Stimulated activated CD4-positive, alpha-beta T cell treated with anti-CD3 and anti-CD28 coated beads, Interleukin-1b, Interleukin-23, amount 100 ng/mL, for 4 hours (primary cell): ENCODE results near the gene GRAPL.
"Not testable (repeated sequence)": the region's sequence is repeated elsewhere in the genome, so short reads cannot be mapped to it uniquely, and the experiment has no call there.

ENCODE experiments used
- DNase-seq, 2 donors: peaks; one replicate each; pipeline ENCODE4 v3.0.0-alpha.2; 2020; ENCODE audit warnings: low read depth in 2 of 2

GRAPL gene

DNA sequence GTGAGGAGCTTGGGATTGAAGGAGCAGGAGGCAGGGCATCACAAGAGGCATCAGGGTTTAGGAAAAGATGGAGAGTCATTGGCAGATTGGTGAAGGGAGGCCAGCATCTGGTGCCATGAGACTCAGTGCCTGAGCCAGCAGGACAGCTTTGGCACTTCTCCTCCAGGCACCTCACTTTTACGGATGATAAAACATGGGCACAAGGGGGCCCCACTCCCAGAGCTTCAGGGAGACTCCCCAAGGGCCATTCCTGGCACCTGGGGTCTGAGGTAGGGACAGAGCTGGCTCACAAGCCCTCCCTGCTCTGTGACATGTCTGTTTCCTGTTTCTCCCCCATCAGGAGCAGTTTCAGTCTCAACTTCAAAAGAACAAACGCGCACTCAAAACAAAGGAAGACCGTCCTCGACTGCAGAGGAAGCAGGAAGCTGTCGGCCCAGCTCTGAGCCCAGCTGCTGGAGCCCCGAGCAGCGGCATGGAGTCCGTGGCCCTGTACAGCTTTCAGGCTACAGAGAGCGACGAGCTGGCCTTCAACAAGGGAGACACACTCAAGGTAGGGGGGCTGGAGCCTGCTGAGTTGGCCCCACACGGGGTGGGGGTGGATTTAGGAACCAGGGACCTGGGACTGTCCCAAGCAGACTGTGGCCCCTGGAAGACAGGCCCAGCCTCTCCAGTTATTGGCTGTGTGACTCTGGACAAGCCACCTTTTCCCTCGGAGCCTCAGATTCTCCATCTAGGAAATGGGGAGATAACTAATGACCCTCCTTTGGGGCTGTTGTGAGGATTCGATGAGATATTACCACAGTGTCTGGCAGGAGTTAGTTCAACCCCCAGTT lies at the start of gene GRAPL:
Gene GRAPL, plus strand, starts transcription at position 442 of the 833 bp plus-strand sequence. Its CDS starts 31 bp downstream, at position 473.
- not testable (repeated sequence) for DNase-seq

DNA sequence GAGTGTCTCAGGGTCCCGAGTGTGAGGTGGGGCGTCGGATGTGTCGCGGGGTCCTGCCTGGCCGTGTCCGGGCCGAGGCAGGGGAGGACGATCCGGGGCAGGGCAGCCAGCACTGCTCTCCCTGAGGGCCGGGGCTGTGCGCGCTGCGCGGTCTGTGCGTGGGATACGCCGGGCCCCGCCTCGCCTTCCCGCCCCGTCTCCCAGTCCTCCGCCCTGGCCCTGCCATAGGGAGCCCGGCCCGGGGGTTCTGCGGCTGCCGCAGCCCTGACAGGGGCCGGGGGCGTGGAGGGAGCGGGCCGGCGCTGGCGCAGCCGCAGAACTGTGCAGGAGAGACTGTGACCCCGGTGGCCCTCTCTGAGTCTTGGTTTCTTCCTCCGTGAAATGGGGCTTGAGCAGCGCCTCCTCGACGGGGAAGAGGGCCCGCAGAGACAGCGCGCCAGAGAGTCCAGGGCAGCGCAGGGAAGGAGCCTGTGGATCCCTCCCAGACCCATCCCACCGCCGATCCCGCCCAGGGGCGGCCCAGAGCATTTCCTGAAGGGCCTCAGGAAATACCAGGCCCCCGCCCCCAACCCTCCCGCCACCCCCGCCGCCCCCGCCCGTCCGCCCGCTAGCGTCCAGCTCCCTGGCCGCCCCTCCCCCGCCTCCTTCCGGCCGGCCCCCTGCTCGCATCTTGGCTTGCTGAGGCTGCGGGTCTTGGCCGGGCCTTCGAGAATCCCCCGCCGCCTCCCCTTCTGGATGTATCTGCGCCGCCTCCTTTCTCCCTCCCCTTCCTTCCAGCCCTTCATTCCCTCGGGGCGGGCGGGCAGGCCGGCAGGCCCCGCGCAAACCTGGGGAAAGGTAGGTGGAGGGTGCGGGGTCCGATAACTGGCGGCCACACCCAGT lies 38.3 kb upstream of the GRAPL start:
- DNase-seq = not testable (repeated sequence)

DNA sequence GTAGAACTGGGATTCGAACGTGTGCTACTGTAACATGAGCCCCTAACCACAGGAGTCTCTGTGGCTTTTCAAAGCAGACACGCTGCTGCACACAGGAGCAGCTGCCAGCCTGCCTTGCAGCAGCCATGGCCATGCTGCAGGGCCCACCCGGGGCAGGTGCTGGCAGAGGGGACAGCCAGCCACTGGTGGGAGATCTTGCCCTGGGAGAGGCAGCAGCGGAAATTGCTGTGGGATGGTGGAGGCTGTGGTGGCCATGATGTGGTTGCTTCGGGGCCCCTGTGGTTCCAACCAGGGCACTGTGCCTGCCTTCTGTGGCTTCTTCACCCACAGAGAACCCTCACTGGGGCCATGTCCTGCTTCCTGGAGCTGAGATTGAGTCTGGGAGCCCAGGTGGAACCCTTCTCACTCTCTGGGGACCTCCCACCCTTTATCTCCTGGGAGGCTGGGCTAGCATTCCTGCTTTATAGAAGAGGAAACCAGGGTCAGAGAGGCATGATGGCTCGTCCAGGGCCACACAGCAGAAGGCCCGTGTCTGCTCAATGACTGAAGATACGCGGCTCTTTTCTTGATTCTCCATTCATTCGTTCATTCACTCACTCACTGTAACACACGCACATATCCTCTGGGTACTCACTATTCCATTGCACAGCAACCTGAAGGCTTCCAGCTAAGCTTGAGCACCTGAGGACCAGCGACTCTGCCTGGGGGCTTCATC lies 37.2 kb upstream of the GRAPL start:
- DNase-seq = not testable (repeated sequence)

DNA sequence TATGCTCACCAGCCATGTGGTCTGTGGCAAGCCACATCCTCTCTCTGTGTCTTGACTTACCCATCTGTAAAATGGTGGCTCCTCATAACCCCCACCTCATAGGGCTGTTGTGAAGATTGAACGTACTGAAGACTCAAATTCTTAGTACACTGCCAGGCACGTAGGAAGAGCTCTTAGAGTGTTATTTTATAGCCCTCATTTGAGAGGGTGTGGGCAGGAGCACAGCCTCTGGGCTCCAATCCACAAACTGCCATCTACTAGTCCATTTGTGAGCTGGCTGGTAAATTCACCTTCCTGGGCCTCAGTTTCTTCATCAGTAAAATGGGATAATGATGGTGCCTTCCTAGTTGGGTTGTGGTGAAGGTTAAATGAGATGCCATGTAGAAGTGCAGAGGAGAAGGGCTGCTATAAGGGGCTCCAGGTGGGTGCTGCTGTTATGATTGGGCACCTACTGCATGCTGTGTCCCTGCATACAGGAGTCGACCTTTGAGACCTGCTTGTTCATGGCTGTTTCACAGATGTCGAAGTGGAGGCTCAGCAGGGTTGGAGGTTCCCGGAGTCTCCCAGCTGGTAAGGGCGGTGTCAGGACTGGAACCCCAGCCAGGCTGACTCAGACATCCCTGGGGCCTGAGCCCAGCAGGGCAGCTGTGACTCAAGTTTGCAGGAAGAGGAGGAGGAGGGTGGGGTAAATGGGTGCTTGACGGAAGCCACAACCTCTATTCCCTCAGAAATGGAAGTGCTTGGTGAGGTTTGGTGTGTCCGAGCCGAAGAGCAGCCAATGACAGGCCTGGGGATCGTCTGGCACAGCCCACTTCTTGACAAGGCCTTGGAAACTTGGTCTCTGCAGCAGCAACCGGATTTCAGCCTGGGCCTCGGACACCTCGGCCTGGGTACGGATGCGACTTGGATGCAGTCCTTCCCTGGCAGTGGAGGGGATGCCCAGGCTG lies 34.4 kb upstream of the GRAPL start:
- not testable (repeated sequence) for DNase-seq

DNA sequence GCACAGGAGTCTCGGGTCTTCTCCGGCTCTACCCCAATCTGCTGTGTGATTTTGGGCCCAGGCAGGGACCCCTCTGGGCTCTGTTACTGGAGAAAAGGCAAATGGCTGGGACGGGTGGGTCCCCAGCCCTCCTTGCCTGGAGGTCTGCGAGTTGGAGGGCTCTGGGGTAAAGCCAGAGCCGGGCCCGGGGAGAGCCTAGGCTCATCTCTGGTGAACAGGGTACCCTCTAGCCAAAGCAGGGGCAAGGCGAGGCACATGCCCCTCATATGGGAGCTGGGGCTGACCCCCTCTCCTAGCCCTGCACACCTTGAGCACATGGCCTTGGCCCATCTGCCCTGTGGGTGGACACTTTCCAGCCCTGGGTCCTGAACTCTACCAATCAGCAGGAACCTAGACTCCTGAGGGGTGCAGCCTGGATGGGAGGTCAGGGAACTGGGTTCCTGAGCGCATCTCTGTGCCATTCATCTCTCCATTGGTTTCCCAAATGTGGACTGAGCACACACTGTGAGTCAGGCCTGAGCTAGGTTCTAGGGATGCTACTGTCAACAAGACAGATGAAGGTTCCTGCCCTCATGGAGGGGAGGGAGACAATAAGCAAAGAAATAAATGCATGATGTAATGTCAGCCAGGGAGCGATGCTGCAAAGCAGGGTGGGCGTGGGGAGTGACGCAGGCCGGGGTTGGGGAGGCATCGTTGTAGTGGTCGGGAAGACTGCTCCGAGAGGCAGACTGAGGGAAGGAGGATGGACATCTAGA lies 33.5 kb upstream of the GRAPL start:
- not testable (repeated sequence) for DNase-seq

DNA sequence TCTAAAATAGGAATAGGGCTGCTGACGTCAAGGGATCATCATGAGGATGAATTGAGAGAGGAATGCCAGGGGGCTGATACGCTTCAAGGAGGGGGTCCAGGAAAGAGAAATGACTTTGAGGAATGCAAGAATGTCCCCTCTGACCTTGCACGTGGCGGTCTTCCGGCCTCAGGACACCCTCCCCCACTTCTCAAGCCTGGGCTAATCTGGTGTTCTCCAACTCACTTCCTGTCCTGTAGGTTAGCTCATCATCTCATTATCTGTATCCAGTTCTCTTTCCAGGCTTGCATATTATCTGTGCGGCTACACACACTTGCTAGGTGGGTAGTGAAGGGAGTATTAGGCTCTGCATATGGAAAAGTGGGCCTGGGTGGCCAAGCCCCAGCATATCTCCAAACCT lies 18.9 kb upstream of the GRAPL start:
- not testable (repeated sequence) for DNase-seq

DNA sequence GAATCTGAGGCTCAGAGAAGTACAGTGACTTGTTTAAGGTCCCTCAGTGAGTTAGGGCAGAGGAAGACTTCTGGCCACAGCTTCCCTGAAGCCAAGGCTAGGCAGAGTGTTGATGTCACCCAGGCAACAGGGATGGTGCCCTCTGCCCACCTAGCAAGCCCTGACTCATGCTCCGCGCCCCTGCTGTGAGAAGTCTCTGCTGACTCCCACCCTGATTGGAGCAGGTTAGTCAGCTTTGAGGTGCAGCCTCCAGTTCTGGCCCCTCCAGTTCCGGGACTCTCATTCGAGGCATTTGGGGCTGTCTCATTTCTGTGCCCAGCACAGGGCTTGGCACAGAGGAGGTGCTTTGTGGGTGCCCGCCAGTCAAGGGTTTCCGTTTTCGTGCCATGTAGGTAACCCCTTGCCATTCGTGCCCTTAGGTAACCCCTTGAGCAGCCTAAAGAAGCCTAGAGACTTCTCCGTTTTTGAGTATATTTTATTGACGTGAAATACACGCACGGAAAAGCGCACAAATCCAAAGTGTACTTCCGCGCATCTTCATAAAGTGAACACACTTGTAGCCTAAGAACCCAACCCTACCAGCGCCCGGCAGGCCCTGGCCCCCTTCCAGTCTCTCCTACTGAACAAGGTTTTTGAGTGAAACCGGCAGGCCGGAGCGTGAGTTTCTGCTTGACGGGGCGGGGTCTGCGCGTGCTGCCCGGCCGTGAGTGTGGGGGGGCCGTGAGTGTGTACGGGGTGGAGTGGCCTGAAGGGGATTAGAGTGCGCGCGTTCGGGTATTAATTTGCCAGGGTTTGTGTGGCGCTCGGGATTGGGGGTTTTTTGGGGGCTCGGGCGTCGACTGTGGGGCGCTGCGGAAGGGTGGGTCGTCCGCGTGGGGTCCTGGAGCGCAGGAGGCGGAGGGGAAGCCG lies 16.9 kb upstream of the GRAPL start:
- not testable (repeated sequence) for DNase-seq

DNA sequence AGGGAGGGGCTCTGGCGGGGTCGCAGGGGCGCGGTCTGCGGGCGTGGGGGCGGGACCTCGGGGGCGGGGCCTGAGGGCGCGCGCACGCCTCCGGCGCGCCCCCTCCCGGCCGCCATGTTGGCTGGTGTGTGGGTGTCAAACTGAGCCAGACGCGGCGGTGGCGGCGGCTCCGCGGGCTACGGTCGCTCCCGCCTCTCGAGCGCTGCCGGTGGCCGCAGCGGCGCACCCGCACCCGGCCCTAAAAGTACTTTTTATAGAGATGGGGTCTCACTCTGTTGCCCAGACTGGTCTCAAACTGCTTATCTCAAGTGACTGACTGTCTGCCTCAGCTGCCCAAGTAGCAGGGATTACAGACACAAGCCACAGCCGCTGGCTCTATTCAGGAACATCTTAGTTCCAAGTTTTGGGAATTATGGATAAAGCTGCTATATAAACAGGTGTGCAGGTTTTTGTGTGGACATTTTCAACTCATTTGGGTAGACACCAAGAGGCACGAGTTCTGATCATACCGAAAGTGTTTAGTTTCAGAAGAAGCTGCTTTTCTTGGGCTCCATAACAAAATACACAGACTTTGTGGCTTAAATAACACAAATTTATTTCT lies 16.2 kb upstream of the GRAPL start:
- DNase-seq = peak; percentile 20 to 55

DNA sequence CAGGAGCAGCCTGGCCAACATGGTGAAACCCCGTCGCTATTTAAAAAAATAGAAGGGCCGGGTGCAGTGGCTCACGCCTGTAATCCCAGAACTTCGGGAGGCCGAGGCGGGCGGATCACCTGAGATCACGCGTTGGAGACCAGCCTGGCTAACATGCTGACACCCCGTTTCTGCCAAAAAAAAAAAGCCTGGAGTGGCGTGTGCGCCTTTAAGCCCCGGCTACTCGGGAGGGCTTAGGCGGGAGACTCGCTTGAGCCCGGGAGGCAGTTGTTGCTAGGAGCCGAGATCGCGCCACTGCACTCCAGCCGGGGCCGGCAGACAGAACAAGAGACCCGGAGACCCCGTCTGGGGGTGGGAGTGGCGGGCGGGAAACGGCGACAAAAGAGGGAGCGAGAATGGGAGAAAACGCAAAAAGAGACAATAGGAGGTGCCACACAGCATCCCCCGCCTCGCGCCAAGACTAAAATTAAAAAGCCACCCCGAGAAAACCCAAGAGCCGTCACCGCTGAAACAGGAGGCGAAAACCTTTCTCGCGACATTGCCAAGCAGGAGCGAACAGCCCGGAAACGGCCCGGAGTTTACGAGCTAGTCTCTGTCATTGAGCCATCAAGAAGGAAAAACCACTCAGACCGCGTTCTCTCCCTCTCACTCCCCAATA lies 15.5 kb upstream of the GRAPL start:
- peak in 1 of 2 donors; percentile 58 for DNase-seq

DNA sequence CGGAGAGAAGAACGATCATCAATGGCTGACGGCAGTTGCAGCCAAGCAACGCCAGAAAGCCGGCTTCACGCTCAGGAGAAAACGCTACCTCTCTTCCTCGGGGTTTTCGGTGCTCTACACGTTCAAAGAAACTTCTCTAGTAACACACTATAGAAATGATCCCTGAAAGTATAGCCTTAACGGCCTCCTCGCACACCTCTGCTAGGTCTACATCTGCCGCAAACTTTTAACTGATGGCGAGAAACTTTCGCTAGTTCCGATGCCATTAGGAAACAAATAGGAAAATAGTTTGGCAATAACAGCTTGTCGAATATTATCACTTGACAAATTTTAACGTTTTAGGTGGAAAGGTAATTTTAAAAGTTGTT lies 14.9 kb upstream of the GRAPL start:
- not testable (repeated sequence) for DNase-seq

DNA sequence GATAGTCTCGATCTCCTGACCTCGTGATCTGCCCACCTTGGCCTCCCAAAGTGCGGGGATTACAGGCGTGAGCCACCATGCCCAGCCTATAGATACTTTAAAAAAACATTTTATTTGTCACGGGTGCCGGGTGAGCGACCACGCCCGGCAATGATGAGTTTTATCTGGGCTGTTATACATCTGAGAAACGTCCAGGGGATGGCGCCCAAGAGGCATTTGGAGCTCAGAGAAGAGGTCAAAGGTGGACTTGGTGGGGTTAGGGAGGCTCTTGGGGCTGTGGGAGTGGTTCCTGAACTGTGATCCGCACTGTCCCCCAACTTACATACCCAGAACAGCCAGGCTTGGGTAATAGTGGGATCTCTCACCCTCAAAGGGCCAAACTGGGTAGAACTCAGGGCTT lies 8.7 kb upstream of the GRAPL start:
- not testable (repeated sequence) for DNase-seq

DNA sequence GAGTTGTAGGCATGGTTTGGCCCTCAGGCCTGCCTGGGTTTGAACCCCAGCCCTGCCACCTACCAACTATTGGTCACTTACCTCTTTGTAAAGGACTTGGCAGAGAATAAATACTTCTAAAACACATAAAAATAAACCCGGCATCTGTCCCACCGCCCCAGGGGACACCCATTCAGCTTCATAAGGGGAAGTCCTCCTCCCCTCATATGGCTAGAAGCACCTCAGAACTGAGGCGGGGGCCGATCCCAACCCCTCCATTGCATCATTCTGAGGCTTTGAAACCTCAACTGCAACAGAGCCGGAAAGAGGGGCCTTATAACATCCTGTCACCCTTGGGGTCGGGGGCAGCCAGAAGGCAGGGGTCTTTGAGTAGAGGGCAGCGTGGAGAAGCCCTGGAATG lies 2.1 kb upstream of the GRAPL start:
- not testable (repeated sequence) for DNase-seq

DNA sequence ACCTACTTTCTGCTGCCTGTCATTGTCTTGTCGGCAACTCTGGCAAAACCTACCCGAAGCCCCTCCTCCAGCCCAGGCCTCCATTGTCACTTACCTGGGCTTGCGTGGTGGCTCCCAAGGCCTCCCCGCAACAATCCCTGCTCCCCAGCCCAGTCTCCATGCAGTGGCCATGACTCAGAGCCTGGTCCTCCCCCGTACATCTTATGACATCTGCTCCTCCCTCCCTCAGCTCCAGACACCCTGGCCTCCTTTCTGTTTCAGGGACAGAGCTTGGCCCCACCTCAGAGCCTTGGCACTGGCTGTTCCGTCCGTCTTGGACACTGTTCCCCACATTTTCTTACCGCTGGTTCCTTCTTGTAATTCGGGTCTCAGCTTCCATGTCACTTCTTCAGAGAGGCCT lies 2.1 kb downstream of the GRAPL start:
- DNase-seq = not testable (repeated sequence)

DNA sequence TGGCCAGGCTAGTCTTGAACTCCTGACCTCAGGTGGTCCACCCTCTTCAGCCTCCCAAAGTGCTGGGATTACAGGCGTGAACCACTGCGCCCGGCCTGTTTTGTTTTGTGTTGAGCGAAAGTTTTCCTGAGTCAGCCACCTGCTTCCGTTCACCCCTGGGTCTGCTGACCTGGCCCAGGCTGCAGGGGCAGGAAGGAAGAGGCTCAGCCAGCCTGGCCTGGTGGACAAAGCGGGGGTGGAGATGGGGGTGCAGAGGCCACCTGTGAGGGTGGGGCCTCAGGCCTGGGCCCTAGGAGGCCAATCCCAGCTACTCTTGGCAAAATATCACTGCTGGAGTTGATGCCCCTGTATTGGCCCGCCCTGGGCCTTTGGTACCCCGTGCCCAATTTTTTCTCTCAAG lies 3.7 kb downstream of the GRAPL start:
- DNase-seq = not testable (repeated sequence)

DNA sequence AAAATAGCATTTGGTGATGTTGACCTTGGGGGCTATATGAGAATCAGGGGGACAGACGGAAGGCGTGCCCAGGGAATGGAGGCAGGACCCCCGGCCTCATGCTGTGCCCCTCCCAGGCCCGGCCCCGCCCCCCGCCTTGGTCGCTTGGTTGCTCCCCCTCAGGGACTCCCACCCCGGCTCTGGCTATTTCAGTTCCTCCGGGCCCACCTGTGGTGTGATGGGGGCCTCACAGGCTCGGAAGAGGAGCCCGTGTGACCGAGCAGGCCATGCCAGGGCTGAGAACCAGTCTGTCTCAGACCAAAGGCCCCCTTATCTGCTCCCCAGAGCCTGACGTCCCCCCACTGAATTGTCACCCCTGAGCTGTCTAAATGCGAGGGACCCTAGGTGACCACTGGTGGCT lies 4.4 kb downstream of the GRAPL start:
- DNase-seq = not testable (repeated sequence)

DNA sequence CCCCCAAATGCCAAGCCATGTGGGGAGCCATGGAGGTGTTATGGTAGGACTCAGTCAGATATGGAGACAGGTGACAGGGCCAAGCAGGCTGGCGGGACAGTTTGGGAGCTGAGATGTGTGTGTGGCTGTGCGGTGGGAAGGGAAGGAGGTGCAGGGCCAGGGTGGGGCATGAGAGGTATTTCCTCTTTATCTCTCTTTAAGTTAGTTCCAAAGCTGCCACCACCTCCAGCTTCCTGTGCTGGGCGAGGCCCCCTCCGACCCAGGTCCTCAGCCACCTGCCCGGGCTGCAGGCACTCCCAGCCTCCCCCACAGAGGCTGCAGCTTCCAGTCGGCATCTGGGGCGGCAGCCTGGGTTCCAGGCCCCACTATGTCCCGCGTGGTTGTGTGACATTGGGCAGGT lies 6.4 kb downstream of the GRAPL start:
- DNase-seq = not testable (repeated sequence)

DNA sequence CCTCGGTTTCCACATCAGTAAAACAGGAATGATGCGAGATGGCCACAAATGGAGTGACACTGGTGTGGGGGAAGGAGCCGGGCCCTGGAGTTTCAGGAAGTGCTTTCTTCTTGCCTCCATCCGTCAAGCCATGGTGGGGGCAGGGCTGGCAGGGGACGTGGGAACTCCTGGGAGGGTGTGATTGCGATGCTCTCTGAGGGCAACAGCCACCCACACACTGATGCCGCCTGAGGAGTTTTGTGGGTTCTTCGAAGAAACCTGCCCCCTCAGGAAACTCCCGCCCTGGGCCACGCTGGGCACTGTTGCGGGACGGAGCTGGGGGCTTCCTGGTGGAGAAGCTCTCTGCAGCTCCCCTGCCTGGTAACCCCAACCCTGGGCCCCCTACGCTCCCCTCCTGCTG lies 8.0 kb downstream of the GRAPL start:
- DNase-seq = not testable (repeated sequence)

DNA sequence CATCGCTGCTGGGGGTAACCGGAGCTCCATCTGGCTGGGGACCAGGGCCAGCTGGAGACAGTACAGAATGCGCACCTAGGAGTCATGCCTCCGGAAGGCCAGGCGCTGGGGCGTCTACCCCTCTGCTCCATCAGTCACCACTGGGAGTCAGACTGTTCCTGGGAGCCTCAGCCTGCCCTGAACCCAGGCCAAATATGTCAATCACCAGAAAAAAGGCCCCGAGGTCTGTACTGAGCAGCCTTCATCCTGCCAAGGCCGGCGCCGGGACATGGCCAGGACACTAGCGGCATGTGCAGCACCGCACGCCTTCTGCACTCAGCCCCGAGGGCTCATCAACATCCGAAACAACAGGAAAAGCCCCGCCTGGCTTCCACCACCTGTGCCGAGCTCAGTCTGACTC lies 8.7 kb downstream of the GRAPL start:
- not testable (repeated sequence) for DNase-seq
